Activated T-cell treated with anti-CD3 and anti-CD28 coated beads, Interleukin-2, amount 50 U/mL, for 48 hours (primary cell): ENCODE measurements around the gene AADACL3.

Experiments
- DNase-seq, 2 experiments: peaks; one replicate each; pipeline ENCODE4 v3.0.0-alpha.2; 2020

Gene AADACL3

DNA sequence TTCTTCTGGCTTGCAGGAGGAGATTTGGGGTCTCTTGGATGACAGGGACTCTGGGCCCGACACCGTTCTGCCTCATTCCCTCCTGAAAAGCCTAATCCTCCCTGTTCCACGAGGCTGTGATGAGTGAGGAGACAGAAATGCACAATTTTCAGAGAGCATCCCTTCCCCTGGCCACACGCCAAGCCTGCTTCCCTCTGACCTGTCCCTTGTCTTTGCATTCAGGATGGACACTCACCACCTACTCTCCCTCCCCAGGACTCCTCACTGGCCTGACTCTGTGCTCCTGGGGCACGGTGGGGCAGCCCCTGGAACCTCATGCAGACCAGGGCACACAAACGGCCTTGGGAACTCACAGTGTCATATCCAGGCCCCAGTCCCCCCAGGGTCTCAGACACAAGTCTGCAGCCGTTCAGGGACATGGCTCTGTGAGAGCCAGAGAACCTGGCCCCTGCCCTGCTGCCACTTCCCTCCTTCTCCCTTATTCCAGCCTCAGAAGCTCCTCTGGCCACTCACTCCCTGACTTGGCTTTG lies 54.1 kb downstream of the AADACL3 start:
- DNase-seq, result no peak

DNA sequence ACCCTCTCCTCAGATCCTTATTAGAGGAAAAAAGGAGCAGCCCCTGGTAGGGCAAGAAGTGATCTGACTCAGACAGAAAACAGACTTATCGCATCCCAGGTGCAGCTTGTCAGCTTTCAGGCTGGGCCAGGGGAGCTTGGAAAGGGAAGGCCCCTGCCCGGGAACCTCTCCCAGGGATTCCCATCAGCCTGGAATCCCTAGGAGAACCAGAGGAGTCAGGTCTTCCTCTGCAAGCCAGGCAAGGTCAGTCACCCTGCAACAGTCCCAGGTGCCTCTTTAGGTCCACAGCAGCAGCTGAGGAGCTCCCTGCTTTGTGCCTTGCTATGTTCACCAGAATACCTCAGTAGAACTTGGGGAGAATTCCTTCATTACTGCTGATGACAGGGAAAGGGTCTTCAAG lies 54.7 kb downstream of the AADACL3 start:
- DNase-seq, result no peak

DNA sequence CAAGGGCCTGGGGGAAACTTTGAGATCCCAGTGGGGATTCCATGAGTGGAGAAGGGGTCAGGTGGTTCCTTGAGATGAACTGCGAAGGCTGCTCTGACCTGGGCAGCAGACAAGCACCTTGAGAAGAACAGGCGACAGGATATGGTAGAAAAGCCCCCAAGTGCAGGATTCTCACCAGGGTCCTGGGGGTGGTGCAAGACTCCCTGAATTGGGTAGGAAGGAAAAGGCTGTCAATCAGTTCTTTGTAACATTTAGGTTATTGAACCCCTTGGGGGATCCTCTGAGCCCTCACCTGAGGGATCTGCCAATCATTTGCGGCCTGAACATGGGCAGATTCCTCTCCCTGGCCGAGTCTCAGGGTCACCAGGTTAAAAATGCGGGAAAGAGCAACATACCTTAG lies 55.3 kb downstream of the AADACL3 start:
- DNase-seq, result no peak

DNA sequence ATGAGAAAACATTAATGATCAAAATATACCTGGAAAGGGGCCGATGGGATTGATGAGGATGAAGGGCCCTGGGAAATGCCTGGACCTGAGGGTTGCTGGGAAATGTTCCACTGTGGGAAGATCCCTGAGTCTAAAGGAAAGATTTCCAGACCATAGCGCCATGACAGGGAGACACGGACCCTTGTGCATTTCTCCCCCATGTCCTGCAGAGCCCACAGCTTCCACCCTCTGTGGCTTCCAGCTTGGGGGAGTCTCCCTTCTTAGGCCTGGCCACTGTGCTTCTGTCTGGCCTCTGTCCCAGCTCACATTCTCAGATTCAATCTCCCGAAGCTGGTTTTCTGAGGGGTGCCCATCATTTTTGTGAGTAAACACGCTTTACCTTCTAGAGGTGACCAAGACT lies 56.6 kb downstream of the AADACL3 start:
- no peak for DNase-seq

DNA sequence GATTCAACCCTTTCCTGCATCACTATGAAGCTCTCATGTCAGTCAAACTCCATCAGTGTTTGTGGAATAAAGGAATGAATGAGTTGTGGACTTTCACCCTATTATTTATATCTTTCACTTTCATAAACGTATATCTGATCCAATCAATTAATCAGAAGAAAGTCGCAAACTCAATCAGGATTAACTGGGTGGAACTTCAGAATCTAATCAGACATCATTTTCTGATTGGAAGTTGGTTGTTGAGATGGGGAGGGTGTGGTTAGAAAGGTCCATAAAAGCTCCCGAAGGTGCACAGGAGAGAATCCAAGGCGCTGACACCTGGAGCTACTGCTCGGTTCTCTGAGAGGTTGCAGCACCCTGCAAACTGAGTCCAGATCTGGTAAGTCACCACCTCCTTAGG lies 57.5 kb downstream of the AADACL3 start, which contains the start of gene PRAMEF12:
Gene PRAMEF12, plus strand, starts transcription at position 301 of the 400 bp plus-strand sequence. CDS start 1,130 bp downstream, outside the sequence.
- DNase-seq, result no peak

DNA sequence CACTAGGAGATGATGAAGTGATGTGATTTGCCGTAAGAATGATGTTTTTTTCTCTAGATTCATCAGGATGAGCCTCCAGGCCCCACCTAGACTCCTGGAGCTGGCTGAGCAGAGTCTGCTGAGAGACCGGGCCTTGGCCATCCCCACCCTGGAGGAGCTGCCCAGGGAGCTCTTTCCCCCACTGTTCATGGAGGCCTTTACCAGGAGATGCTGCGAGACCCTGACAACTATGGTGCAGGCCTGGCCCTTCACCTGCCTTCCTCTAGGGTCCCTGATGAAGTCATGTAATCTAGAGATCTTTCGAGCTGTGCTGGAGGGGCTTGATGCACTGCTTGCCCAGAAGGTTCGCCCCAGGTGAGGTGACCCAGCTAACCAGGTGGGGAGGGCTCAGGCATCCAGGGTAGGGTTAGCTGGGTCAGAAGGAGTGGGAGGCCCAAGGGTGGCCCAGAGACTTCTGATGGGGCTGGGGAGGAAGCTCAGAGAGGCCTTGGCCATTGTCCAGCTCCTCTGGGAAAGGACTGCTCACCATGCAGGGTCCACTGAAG lies 59.0 kb downstream of the AADACL3 start:
- no peak for DNase-seq

DNA sequence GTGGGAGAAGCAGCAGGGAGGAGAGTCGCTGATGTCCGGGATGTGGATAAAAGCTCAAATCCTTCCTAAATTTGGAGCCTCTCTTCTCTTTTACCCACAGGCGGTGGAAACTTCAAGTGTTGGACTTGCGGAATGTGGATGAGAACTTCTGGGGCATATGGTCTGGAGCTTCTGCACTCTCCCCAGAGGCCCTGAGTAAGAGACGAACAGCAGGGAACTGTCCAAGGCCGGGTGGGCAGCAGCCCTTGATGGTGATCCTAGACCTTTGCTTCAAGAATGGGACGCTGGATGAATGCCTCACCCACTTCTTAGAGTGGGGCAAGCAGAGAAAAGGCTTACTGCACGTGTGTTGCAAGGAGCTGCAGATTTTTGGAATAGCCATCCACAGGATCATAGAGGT lies 59.5 kb downstream of the AADACL3 start:
- DNase-seq, result no peak

DNA sequence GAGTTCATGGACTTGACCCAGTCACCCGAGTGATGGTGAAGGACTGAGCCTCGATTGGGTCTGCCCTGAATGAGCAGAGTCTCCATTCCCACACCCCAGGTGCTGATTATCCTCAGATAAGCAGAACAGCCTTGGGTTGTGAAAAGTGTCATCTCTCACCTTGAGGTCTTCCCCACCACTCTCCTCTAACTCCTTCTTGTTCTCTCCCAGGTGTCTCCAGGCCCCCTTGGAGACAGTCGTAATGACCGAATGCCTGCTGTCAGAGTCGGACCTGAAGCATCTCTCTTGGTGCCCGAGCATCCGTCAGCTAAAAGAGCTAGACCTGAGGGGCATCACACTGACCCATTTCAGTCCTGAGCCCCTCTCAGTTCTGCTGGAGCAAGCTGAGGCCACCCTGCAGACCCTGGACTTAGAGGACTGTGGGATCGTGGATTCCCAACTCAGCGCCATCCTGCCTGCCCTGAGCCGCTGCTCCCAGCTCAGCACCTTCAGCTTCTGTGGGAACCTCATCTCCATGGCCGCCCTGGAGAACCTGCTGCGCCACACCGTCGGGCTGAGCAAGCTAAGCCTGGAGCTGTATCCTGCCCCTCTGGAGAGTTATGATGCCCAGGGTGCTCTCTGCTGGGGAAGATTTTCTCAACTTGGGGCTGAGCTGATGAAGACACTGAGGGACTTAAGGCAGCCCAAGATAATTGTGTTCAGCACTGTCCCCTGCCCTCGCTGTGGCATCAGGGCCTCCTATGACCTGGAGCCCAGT lies 61.1 kb downstream of the AADACL3 start:
- no peak for DNase-seq
